GM19463 (cell line): ENCODE results near the gene HOXA7.

Source experiments
- ATAC-seq: cut with Tn5 transposase; IDR thresholded peaks from one replicate; pipeline ENCODE4 v1.9.1; 2021; ENCODE audit warnings: mild to moderate bottlenecking, moderate library complexity; ENCODE audit not compliant: unreplicated experiment

The HOXA7 gene

GRCh38 chr7:27109466-27110185, 46.8 kb downstream of the HOXA7 start:
- no peak for ATAC-seq

GRCh38 chr7:27108390-27109127, 47.9 kb downstream of the HOXA7 start:
- no peak for ATAC-seq

GRCh38 chr7:27107391-27108381, 48.8 kb downstream of the HOXA7 start:
- ATAC-seq = no peak

GRCh38 chr7:27106901-27107240, 49.6 kb downstream of the HOXA7 start:
- ATAC-seq = no peak

- ATAC-seq = no peak
Observed at GRCh38 chr7:27106181-27106900, 50.1 kb downstream of the HOXA7 start.

- ATAC-seq = no peak
Observed at GRCh38 chr7:27105301-27106031, 51.0 kb downstream of the HOXA7 start.

- ATAC-seq = no peak
Observed at GRCh38 chr7:27104341-27105058, 52.0 kb downstream of the HOXA7 start.
